Stimulated activated effector memory CD8-positive, alpha-beta T cell treated with anti-CD3 and anti-CD28 coated beads, Interleukin-12 subunit alpha, Interleukin-12 subunit beta, amount 100 ng/mL, for 72 hours (primary cell): ENCODE results near the gene SPOUT1.
"Not testable (repeated sequence)": the region's sequence is repeated elsewhere in the genome, so short reads cannot be mapped to it uniquely, and the experiment has no call there.

Source experiments
- ATAC-seq: fragments of 150-1000 bp; cut with Tn5 transposase; 2 replicates; pipeline ENCODE4 v1.10.0; 2021
- DNase-seq, 2 donors: peaks; one replicate each; pipeline ENCODE4 v3.0.0; 2021 to 2022; ENCODE audit warnings: low spot score in 2 of 2
- H3K27ac Mint-ChIP-seq: one replicate; pipeline ENCODE4 v1.8.0; 2022; ENCODE audit warnings: mild to moderate bottlenecking, mixed read lengths
- H3K36me3 Mint-ChIP-seq: one replicate; pipeline ENCODE4 v1.8.0; 2022; ENCODE audit warnings: mild to moderate bottlenecking, mixed read lengths
- H3K4me1 Mint-ChIP-seq: one replicate; pipeline ENCODE4 v1.8.0; 2022; ENCODE audit warnings: mixed read lengths
- H3K4me3 Mint-ChIP-seq: one replicate; pipeline ENCODE4 v1.8.0; 2022; ENCODE audit warnings: mild to moderate bottlenecking, mixed read lengths
- H3K9me3 Mint-ChIP-seq: one replicate; pipeline ENCODE4 v1.8.0; 2022; ENCODE audit warnings: mixed read lengths

Gene SPOUT1

DNA sequence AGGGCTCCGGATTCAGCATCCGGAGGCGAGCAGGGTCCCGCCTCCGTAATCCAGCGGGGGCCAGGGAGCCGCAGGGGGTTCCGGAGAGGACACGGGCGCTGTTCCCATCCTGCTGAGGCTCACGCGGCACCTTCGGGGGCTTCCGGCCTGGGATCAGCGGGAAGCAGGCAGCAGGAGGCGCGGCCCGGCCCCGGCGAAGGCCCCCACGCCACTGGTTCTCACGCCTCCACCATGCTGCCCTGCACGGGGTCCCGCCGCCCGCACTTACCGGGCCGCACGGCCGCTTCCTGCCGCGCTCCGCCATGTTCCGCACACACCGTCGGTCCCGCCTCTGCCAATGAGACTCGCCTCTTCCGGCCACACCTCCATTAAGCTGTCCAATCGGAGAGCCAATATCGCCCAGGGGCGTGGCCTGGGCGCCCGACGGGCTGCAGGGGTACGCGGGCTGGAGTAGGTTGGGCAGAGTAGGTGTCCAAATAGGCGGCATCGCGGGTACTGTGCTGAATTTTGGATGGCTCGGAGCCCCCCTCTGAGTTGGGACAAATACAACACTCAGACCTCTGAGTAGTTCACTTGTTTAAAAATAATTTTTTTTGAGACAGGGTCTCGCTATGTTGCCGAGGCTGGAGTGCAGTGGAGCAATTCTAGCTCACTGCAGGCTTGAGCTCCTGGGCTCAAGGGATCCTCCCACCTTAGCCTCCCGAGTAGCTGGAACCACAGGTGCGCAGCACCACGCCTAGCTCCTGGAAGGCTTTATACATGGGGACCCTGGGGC lies at the start of gene SPOUT1:
Gene SPOUT1, minus strand, starts transcription at position 318 of the 775 bp plus-strand sequence. Its CDS starts 14 bp downstream, at position 304.
- peak within 1 kb of the TSS; percentile 96 for H3K27ac Mint-ChIP-seq
- peaks cover 28% of the 10 kb centered on the region for H3K4me1 Mint-ChIP-seq
- no peaks in the 10 kb centered on the region for H3K9me3 Mint-ChIP-seq
- peak within 1 kb of the TSS; percentile 99 for H3K4me3 Mint-ChIP-seq
- DNase-seq = peak; percentile 87 to 95
- H3K36me3 Mint-ChIP-seq = peaks cover 61% of the 10 kb centered on the region
- ATAC-seq = peak; percentile 98

DNA sequence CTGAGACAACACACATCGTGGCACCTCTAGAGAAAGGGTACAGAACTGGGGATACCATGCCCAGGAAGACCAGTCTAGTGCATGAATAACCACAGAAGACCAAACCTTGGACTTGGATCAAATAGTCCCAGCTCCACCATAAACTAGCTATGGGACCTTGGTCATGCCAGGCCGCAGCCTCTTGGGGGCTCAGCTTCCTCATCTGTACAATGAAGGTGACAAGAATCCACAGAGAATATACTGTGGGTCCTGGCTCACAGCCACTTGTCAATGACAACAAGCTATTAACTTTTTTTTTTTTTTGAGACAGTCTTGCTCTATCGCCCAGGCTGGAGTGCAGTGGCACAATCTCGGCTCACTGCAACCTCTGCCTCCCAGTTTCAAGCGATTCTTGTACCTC lies 48.3 kb upstream of the SPOUT1 start:
- ATAC-seq = no peak
- Mint-ChIP-seq H3K36me3 (peaks cover 13% of the 10 kb centered on the region), H3K27ac (peak overlapping the region; percentile 32), H3K9me3 (no peaks in the 10 kb centered on the region), H3K4me1 (peaks cover 14% of the 10 kb centered on the region), H3K4me3 (no peak overlapping the region)
- DNase-seq = no peak

DNA sequence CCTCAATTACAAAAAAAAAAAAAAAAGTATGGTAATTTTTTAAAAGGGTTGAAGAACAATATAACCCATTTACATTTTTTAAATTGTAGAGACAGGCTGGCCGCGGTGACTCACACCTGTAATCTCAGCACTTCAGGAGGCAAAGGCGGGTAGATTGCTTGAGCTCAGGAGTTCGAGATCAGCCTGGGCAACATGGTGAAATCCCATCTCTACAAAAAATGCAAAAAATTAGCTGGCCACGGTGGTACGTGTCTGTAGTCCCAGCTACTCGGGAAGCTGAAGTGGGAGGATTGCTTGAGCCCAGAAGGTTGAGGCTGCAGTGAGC lies 41.3 kb upstream of the SPOUT1 start:
- H3K36me3 Mint-ChIP-seq = peaks cover 14% of the 10 kb centered on the region
- not testable (repeated sequence) for H3K27ac Mint-ChIP-seq, ATAC-seq, H3K4me3 Mint-ChIP-seq, H3K4me1 Mint-ChIP-seq, DNase-seq, H3K9me3 Mint-ChIP-seq

DNA sequence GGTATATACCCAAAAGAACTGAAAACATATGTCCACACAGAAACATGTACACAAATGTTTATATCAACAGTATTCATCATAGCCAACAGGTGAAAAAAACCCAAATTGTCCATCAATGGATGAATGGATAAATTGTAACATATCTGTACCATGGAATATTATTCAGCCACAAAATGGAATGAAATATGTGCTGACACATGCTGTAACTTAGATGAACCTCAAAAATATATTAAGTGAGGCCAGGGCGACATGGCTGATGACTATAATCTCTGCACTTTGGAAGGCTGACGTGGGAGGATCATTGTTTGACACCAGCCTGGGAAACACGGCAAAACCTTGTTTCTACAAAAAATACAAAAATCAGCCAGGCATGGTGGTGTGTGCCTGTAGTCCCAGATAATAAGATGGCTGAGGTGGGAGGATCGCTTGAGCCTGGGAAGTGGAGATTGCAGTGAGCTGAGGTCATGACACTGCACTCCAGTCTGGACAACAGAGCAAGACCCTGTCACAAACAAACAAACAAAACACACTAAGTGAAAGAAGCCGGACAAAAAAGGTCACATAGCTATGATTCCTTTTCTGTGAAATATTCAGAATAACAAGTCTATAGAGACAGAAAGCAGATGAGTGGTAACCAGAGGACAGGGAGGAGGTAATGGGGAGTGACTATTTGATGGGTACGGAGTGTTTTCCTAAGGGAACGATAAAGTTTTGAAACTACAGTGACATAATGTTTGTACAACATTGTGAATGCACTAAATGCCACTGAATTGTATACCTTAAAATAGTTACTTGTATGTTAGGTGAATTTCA lies 40.7 kb upstream of the SPOUT1 start:
- ATAC-seq (no peak), DNase-seq (no peak)
- Mint-ChIP-seq H3K36me3 (peaks cover 14% of the 10 kb centered on the region), H3K27ac (no peak overlapping the region), H3K4me1 (no peaks in the 10 kb centered on the region), H3K9me3 (no peaks in the 10 kb centered on the region), H3K4me3 (no peak overlapping the region)

GRCh38 chr9:128863647-128864046 lies 34.1 kb upstream of the SPOUT1 start:
- H3K9me3 Mint-ChIP-seq = no peaks in the 10 kb centered on the region
- ATAC-seq (peak; percentile 96), DNase-seq (peak; percentile 87 to 94)
- no peaks in the 10 kb centered on the region for H3K36me3 Mint-ChIP-seq
- peaks cover 4% of the 10 kb centered on the region for H3K4me1 Mint-ChIP-seq
- H3K27ac Mint-ChIP-seq = no peak overlapping the region
- no peak overlapping the region for H3K4me3 Mint-ChIP-seq

- H3K27ac Mint-ChIP-seq = no peak overlapping the region
- no peak for DNase-seq
- H3K4me3 Mint-ChIP-seq = no peak overlapping the region
- ATAC-seq = no peak
- no peaks in the 10 kb centered on the region for H3K9me3 Mint-ChIP-seq
- H3K4me1 Mint-ChIP-seq = peaks cover 4% of the 10 kb centered on the region
- H3K36me3 Mint-ChIP-seq = no peaks in the 10 kb centered on the region
Measured at GRCh38 chr9:128862401-128862851, 32.8 kb upstream of the SPOUT1 start.

- H3K9me3 Mint-ChIP-seq = no peaks in the 10 kb centered on the region
- ATAC-seq = no peak
- H3K36me3 Mint-ChIP-seq = no peaks in the 10 kb centered on the region
- no peak overlapping the region for H3K27ac Mint-ChIP-seq
- peaks cover 4% of the 10 kb centered on the region for H3K4me1 Mint-ChIP-seq
- no peak for DNase-seq
- H3K4me3 Mint-ChIP-seq = no peak overlapping the region
Measured at GRCh38 chr9:128861501-128861900, 31.9 kb upstream of the SPOUT1 start.

- H3K4me3 Mint-ChIP-seq = no peak overlapping the region
- no peak for DNase-seq
- no peaks in the 10 kb centered on the region for H3K9me3 Mint-ChIP-seq
- ATAC-seq = no peak
- H3K36me3 Mint-ChIP-seq = no peaks in the 10 kb centered on the region
- H3K27ac Mint-ChIP-seq = no peak overlapping the region
- peaks cover 4% of the 10 kb centered on the region for H3K4me1 Mint-ChIP-seq
Measured at GRCh38 chr9:128860937-128861336, 31.3 kb upstream of the SPOUT1 start.

- not testable (repeated sequence) for H3K9me3 Mint-ChIP-seq, H3K4me3 Mint-ChIP-seq, H3K36me3 Mint-ChIP-seq, DNase-seq, H3K27ac Mint-ChIP-seq, ATAC-seq, H3K4me1 Mint-ChIP-seq
Measured at GRCh38 chr9:128858476-128858875, 28.9 kb upstream of the SPOUT1 start.

GRCh38 chr9:128854454-128854853 lies 24.9 kb upstream of the SPOUT1 start:
- not testable (repeated sequence) for H3K27ac Mint-ChIP-seq

DNA sequence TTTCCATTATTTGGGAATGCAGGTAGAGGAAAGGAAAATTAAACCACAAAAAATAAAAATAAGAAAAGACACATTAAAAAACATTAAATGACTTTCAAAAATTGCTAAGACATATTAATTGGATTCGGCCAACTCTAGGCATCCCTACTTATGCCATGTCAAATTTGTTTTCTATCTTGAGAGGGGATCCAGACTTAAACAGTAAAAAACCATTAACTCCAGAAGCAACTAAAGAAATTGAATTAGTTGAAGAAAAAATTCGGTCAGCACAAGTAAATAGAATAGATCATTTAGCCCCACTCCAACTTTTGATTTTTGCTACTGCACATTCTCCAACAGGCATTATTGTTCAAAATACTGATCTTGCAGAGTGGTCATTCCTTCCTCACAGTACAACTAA lies 23.1 kb upstream of the SPOUT1 start:
- H3K36me3 Mint-ChIP-seq, DNase-seq, H3K9me3 Mint-ChIP-seq, H3K27ac Mint-ChIP-seq, H3K4me1 Mint-ChIP-seq, H3K4me3 Mint-ChIP-seq, ATAC-seq: not testable (repeated sequence)

More at GRCh38 chr9:128854454-128854853, 24.9 kb upstream of the SPOUT1 start:
- not testable (repeated sequence) for H3K4me3 Mint-ChIP-seq, H3K36me3 Mint-ChIP-seq, H3K4me1 Mint-ChIP-seq, H3K9me3 Mint-ChIP-seq, DNase-seq, ATAC-seq

DNA sequence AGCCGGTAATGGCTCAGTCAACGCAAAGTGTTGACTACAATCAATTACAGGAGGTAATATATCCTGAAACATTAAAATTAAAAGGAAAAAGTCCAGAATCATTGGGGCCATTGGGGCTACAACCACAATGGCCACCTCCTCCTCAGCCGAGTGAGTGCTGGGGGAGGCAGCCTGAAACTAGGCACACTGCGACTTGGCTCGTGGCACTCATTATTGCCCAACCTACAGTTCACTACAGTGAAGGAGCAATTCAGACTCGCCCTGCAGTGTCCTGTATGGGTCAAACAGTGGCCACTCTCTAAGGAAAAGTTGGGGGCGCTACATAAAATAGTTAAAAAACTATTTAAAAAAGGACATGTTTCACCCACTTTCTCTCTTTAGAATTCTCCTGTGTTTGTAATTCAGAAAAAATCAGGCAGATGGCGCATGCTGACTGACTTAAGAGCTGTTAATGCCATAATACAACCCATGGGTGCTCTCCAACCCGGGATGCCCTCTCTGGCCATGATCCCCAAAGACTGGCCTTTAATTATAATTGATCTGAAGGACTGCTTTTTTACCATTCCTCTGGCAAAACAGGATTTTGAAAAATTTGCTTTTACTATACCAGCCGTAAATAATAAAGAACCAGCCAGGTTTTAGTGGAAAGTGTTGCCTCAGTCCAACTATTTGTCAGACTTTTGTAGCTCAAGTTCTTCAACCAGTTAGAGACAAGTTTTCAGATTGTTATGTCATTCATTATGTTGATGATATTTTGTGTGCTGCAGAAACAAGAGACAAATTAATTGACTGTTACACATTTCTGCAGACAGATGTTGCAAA lies 22.4 kb upstream of the SPOUT1 start:
- not testable (repeated sequence) for DNase-seq, H3K9me3 Mint-ChIP-seq, ATAC-seq, H3K4me3 Mint-ChIP-seq, H3K27ac Mint-ChIP-seq, H3K36me3 Mint-ChIP-seq, H3K4me1 Mint-ChIP-seq

DNA sequence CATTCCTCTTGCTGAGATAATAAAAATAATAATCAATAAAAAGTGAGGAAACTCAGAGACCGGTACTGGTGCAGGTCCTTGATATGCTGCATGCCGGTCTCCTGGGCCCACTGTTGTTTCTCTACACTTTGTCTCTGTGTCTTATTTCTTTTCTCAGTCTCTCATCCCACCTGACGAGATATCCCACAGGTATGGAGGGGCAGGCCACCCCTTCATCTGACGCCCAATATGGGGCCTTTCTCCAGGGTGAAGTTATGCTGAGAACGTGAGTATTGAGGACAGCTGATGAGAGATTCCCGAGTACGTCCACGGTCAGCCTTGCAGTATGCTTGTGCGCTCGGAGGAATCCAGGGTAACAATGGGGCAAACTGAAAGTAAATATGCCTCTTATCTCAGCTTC lies 21.4 kb upstream of the SPOUT1 start:
- not testable (repeated sequence) for H3K9me3 Mint-ChIP-seq, H3K36me3 Mint-ChIP-seq, ATAC-seq, H3K4me3 Mint-ChIP-seq, H3K4me1 Mint-ChIP-seq, DNase-seq, H3K27ac Mint-ChIP-seq

DNA sequence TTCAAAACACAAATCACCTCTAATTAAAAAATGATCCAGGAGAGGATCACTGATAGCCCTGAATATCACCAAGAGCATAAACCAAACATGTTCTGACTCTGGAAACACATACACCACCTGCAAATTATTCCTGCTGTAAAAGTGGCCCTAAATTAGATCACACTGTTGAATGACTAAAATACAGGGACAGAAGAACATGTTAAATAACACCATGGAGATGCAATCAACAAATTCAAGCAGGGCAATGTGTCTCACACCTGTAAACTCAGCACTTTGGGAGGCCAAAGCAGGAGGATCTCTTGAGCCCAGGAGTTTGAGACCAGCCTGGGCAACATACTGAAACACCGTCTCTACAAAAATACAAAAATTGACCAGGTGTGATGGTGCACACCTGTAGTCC lies 18.2 kb upstream of the SPOUT1 start:
- Mint-ChIP-seq H3K27ac (no peak overlapping the region), H3K4me3 (no peak overlapping the region), H3K36me3 (peaks cover 6% of the 10 kb centered on the region), H3K4me1 (no peaks in the 10 kb centered on the region), H3K9me3 (peaks cover 10% of the 10 kb centered on the region)
- no peak for ATAC-seq
- DNase-seq = no peak

DNA sequence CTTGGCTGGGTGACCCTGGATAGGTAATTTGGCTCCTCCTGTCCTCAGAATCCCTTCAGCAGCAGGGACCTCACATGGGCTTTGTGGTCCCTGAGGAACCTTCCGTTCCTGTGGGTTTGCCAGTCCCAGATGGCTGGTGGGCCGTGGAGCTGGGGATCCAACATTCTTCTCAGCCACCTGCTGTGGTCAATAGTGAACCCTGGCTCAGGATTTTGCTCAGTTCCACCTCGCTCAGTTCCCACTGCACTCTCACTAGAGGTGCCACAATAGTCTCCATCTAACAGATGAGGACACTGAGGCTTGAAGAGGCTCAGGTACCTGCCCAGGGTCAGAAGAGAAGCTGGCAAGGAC lies 17.1 kb upstream of the SPOUT1 start:
- Mint-ChIP-seq H3K27ac (no peak overlapping the region), H3K36me3 (peaks cover 6% of the 10 kb centered on the region), H3K9me3 (peaks cover 10% of the 10 kb centered on the region), H3K4me3 (no peak overlapping the region), H3K4me1 (no peaks in the 10 kb centered on the region)
- ATAC-seq (no peak), DNase-seq (no peak)
